GM08714 (cell line): ENCODE measurements around the gene FAM186B.

Experiments used
- H3K4me3 ChIP-seq: fragments of 200-500 bp; sonication (Bioruptor generic); 2 replicates; pipeline ENCODE4 v1.5.1; 2014; ENCODE audit warnings: mild to moderate bottlenecking, low read length, inconsistent platforms
- ZNF274 ChIP-seq: IDR thresholded peaks from 2 replicates; pipeline ENCODE4 v1.6.1; 2012; ENCODE audit warnings: mild to moderate bottlenecking, low read depth, low read length

Gene FAM186B

GRCh38 chr12:49541140-49541861 lies 64.1 kb downstream of the FAM186B start:
- no peak for TF ChIP-seq ZNF274
- H3K4me3 ChIP-seq: no peak overlapping the region

GRCh38 chr12:49540229-49541139 lies 65.0 kb downstream of the FAM186B start:
- H3K4me3 ChIP-seq: no peak overlapping the region
- no peak for TF ChIP-seq ZNF274

- TF ChIP-seq ZNF274: no peak
- no peak overlapping the region; the same call in 1 of the 2 replicates for H3K4me3 ChIP-seq
Observed at GRCh38 chr12:49539406-49540228, 65.8 kb downstream of the FAM186B start.

- TF ChIP-seq ZNF274: no peak
- H3K4me3 ChIP-seq: peak within 1 kb of the TSS; percentile 36; the same call in 1 of the 2 replicates
Observed at GRCh38 chr12:49538510-49539403, 66.7 kb downstream of the FAM186B start, which contains the start of gene KCNH3. KCNH3 (plus strand) TSS chr12:49539030; CDS start chr12:49539417, 387 bp downstream.

- no peak for TF ChIP-seq ZNF274
Observed at GRCh38 chr12:49537752-49538509, 67.5 kb downstream of the FAM186B start.

More at GRCh38 chr12:49537752-49538509, 67.5 kb downstream of the FAM186B start:
- H3K4me3 ChIP-seq: peak overlapping the region; percentile 36; the same call in 1 of the 2 replicates
